GM12864 (cell line): Measurements from ENCODE around the gene SMC1B.

Experiments
- DNase-seq: peaks from one replicate; pipeline ENCODE4 v3.0.0-alpha.2; 2011; ENCODE audit warnings: low read depth
- H3K4me3 ChIP-seq: 2 replicates; pipeline ENCODE4 v1.5.1; 2011; ENCODE audit warnings: mild to moderate bottlenecking, low read depth, low read length, control low read depth
- CTCF ChIP-seq: IDR thresholded peaks from 2 replicates; pipeline ENCODE4 v1.5.1; 2011; ENCODE audit warnings: low read depth, mild to moderate bottlenecking, moderate library complexity, low read length, control low read depth, inconsistent platforms; ENCODE audit errors: missing control alignments

The SMC1B gene

GRCh38 chr22:45314054-45314721 lies 99.2 kb downstream of the SMC1B start:
- no peak for DNase-seq
- no peak overlapping the region for H3K4me3 ChIP-seq
- TF ChIP-seq CTCF = no peak

- TF ChIP-seq CTCF = no peak
- no peak overlapping the region for H3K4me3 ChIP-seq
- no peak for DNase-seq
Observed at GRCh38 chr22:45312856-45313255, 100.5 kb downstream of the SMC1B start.

- TF ChIP-seq CTCF = no peak
- no peak overlapping the region for H3K4me3 ChIP-seq
- no peak for DNase-seq
Observed at GRCh38 chr22:45312415-45312814, 101.0 kb downstream of the SMC1B start.

GRCh38 chr22:45310977-45311531 lies 102.3 kb downstream of the SMC1B start:
- DNase-seq = no peak
- H3K4me3 ChIP-seq = peak overlapping the region; percentile 85
- TF ChIP-seq CTCF = no peak

GRCh38 chr22:45310331-45310976 lies 102.9 kb downstream of the SMC1B start:
- no peak for TF ChIP-seq CTCF
- no peak for DNase-seq
- H3K4me3 ChIP-seq = peak overlapping the region; percentile 85

GRCh38 chr22:45309422-45310227 lies 103.8 kb downstream of the SMC1B start, which contains the start of gene FAM118A:
Gene FAM118A, plus strand, starts transcription at chr22:45309934. Its CDS starts 12,446 bp downstream, at chr22:45322380.
- peak; percentile 82 for DNase-seq
- no peak for TF ChIP-seq CTCF
- H3K4me3 ChIP-seq = peak within 1 kb of the TSS; percentile 85
